Lower leg skin (tissue), 3 donors: ENCODE measurements around the gene GLYATL3.

Experiments used
- POLR2A ChIP-seq, 2 donors: fragments of 450-650 bp; IDR thresholded peaks; one replicate each; pipeline ENCODE4 v1.6.1; 2016 to 2017; ENCODE audit warnings: antibody characterized with exemption in 2 of 2, mild to moderate bottlenecking in 1 of 2, moderate library complexity in 1 of 2
- TF ChIP-seq, protein P1 (sequence below), 3 donors: fragments of 450-650 bp; IDR thresholded peaks; one replicate each; pipeline ENCODE4 v1.5.1; 2016; ENCODE audit warnings: antibody characterized with exemption in 3 of 3, mild to moderate bottlenecking in 3 of 3, moderate library complexity in 2 of 3

DNA sequence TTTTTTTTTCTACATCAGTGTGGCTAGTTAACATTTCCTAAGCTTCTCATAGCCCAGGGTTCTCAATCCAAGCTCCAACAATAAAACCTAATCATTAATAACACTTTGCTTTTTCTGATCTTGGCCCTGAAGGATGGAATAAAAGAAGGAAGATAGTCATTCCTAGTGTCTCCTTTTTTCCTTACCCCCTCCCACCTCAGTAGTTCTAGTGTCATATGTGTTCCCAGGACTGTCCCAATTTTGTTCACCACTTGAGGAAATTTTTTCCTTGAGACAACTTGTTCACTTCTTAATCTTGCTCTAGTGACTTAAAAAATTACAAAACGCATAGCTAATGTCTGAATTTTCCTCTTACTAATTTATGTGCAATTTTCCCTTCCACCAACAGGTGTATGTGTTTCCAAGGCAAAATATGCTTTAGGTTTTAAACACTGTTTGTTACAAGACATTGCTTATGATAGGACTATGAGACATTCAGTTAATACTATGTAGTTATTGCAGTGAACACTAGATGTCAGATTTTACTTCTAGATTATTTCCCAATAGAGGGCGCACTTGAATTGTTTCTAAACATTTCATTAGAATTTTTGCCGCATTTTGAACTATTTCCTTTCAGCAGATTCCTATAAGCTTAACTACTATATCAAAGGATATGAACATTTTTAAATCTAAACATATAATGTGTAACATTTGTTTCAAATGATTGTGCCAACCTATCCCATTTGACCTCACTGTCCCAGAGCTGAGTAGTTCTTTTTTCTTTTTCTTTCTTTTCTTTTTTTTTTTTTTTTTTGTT, 32.2 kb downstream of the GLYATL3 start:
- TF ChIP-seq, protein P1, sequence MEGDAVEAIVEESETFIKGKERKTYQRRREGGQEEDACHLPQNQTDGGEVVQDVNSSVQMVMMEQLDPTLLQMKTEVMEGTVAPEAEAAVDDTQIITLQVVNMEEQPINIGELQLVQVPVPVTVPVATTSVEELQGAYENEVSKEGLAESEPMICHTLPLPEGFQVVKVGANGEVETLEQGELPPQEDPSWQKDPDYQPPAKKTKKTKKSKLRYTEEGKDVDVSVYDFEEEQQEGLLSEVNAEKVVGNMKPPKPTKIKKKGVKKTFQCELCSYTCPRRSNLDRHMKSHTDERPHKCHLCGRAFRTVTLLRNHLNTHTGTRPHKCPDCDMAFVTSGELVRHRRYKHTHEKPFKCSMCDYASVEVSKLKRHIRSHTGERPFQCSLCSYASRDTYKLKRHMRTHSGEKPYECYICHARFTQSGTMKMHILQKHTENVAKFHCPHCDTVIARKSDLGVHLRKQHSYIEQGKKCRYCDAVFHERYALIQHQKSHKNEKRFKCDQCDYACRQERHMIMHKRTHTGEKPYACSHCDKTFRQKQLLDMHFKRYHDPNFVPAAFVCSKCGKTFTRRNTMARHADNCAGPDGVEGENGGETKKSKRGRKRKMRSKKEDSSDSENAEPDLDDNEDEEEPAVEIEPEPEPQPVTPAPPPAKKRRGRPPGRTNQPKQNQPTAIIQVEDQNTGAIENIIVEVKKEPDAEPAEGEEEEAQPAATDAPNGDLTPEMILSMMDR (IDR thresholded peaks at IDR 0.05), result peak in 1 of 3 donors; percentile 17
- TF ChIP-seq POLR2A (IDR thresholded peaks at IDR 0.05), result no peak
